Panc1 (cell line): ENCODE measurements around the gene UGGT1.

Experiments used
- POLR2AphosphoS5 ChIP-seq: IDR thresholded peaks from 2 replicates; pipeline ENCODE4 v1.6.1; 2012; ENCODE audit warnings: mild to moderate bottlenecking, low read depth, low read length, moderate library complexity
- TCF7L2 ChIP-seq: IDR thresholded peaks from 2 replicates; pipeline ENCODE4 v1.6.1; 2011; ENCODE audit warnings: mild to moderate bottlenecking, low read depth, low read length, inconsistent platforms
- TF ChIP-seq, protein P1 (sequence below): fragments of 450-650 bp; IDR thresholded peaks from 2 replicates; pipeline ENCODE4 v1.5.1; 2017; ENCODE audit warnings: mild to moderate bottlenecking

- TF ChIP-seq, protein P1, sequence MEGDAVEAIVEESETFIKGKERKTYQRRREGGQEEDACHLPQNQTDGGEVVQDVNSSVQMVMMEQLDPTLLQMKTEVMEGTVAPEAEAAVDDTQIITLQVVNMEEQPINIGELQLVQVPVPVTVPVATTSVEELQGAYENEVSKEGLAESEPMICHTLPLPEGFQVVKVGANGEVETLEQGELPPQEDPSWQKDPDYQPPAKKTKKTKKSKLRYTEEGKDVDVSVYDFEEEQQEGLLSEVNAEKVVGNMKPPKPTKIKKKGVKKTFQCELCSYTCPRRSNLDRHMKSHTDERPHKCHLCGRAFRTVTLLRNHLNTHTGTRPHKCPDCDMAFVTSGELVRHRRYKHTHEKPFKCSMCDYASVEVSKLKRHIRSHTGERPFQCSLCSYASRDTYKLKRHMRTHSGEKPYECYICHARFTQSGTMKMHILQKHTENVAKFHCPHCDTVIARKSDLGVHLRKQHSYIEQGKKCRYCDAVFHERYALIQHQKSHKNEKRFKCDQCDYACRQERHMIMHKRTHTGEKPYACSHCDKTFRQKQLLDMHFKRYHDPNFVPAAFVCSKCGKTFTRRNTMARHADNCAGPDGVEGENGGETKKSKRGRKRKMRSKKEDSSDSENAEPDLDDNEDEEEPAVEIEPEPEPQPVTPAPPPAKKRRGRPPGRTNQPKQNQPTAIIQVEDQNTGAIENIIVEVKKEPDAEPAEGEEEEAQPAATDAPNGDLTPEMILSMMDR, result no peak
- no peak for TF ChIP-seq POLR2AphosphoS5
- TF ChIP-seq TCF7L2, result no peak
Measured at GRCh38 chr2:128109243-128109642, 18.2 kb downstream of the UGGT1 start.
